ENCODE results near the gene MRPL42. TPM values are rescaled to one million over a fixed set of nuclear protein-coding genes. Genes with fewer than 3 reads are reported as not detected.

MRPL42 gene
- total RNA-seq, 1 experiment from 2014 or later: 121 TPM

DNA sequence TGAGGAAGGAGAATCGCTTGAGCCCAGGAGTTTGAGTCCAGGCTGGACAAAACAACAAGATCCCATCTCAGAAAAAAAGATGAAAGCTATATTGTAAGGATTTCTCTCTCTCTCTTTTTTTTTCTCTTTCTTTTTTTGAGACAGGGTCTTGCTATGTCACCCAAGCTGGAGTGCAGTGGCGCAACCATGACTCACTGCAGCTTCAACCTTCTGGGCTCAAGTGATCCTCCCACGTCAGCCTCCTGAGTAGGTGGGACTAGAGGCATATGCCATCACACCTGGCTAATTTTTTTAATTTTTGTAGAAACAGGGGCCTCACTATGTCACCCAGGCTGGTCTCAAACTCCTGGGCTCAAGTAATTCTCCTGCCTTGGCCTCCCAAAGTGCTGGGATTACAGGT, 5.8 kb upstream of the MRPL42 start:
- no peaks in the 10 kb centered on the region for H3K36me3 Mint-ChIP-seq
- ATAC-seq (no peak), DNase-seq (ENCODE audit: low spot score) (no peak)
- TF ChIP-seq, protein P1, sequence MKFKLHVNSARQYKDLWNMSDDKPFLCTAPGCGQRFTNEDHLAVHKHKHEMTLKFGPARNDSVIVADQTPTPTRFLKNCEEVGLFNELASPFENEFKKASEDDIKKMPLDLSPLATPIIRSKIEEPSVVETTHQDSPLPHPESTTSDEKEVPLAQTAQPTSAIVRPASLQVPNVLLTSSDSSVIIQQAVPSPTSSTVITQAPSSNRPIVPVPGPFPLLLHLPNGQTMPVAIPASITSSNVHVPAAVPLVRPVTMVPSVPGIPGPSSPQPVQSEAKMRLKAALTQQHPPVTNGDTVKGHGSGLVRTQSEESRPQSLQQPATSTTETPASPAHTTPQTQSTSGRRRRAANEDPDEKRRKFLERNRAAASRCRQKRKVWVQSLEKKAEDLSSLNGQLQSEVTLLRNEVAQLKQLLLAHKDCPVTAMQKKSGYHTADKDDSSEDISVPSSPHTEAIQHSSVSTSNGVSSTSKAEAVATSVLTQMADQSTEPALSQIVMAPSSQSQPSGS (CRISPR knock-in tag; IDR thresholded peaks at IDR 0.05; ENCODE audit: borderline replicate concordance, low read depth): no peak
- TF ChIP-seq FOXK1 (CRISPR knock-in tag; IDR thresholded peaks at IDR 0.05) (no peak), MXD4 (CRISPR knock-in tag; IDR thresholded peaks at IDR 0.05; ENCODE audit: borderline replicate concordance) (no peak), RORB (CRISPR knock-in tag; IDR thresholded peaks at IDR 0.05) (no peak), JAZF1 (CRISPR knock-in tag; IDR thresholded peaks at IDR 0.05) (no peak), NR2C2 (CRISPR knock-in tag; IDR thresholded peaks at IDR 0.05) (no peak), GABPB1 (CRISPR knock-in tag; IDR thresholded peaks at IDR 0.05) (no peak), ZNF671 (CRISPR knock-in tag; IDR thresholded peaks at IDR 0.05) (no peak), ELF4 (CRISPR knock-in tag; IDR thresholded peaks at IDR 0.05; ENCODE audit: low read depth) (no peak), CREM (CRISPR knock-in tag; IDR thresholded peaks at IDR 0.05) (no peak), SMAD3 (CRISPR knock-in tag; IDR thresholded peaks at IDR 0.05; ENCODE audit: borderline replicate concordance) (no peak), ETV6 (CRISPR knock-in tag; IDR thresholded peaks at IDR 0.05) (no peak)
- TF ChIP-seq, protein P2, sequence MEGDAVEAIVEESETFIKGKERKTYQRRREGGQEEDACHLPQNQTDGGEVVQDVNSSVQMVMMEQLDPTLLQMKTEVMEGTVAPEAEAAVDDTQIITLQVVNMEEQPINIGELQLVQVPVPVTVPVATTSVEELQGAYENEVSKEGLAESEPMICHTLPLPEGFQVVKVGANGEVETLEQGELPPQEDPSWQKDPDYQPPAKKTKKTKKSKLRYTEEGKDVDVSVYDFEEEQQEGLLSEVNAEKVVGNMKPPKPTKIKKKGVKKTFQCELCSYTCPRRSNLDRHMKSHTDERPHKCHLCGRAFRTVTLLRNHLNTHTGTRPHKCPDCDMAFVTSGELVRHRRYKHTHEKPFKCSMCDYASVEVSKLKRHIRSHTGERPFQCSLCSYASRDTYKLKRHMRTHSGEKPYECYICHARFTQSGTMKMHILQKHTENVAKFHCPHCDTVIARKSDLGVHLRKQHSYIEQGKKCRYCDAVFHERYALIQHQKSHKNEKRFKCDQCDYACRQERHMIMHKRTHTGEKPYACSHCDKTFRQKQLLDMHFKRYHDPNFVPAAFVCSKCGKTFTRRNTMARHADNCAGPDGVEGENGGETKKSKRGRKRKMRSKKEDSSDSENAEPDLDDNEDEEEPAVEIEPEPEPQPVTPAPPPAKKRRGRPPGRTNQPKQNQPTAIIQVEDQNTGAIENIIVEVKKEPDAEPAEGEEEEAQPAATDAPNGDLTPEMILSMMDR (IDR thresholded peaks at IDR 0.05): no peak
- TF ChIP-seq, protein P3, sequence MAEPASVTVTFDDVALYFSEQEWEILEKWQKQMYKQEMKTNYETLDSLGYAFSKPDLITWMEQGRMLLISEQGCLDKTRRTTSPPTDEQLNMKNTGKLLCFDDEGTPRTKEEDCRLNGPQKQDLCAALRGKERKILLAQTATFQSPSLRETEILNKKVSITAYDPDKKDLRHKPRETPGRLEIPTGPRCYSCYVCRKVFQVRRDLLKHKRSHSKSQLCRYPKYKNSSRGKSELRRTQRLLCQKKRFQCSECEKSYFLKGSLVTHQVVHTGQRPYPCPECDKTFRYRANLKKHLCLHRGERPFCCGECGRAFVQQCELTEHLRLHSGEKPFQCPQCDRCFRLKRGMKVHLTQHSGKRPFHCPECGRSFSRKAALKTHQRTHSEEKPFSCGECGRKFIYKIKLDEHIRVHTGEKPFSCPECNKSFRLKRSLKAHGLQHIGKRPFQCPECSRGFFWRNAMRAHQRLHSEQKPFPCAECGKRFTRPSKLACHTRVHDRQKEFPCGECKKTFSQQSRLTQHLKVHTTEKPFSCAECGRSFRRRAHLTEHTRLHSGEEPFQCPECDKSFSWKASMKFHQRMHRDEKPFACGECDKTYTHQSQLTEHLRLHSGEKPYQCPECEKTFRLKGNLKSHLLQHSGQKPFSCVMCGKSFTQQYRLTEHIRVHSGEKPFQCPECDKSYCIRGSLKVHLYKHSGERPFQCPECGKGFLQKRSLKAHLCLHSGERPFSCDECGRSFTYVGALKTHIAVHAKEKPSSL (CRISPR knock-in tag; conservative IDR thresholded peaks at IDR 0.05): no peak
- H3K9me3 Mint-ChIP-seq: no peaks in the 10 kb centered on the region
- H3K27me3 Mint-ChIP-seq (ENCODE audit: low read depth): no peaks in the 10 kb centered on the region; the same call in 1 of the 2 replicates
- H3K27ac Mint-ChIP-seq: no peak overlapping the region
- POLR2A ChIA-PET: no interaction called here
- no peaks in the 10 kb centered on the region for H3K4me1 Mint-ChIP-seq
- CTCF ChIA-PET: no interaction called here
- H3K4me3 Mint-ChIP-seq: no peak overlapping the region

DNA sequence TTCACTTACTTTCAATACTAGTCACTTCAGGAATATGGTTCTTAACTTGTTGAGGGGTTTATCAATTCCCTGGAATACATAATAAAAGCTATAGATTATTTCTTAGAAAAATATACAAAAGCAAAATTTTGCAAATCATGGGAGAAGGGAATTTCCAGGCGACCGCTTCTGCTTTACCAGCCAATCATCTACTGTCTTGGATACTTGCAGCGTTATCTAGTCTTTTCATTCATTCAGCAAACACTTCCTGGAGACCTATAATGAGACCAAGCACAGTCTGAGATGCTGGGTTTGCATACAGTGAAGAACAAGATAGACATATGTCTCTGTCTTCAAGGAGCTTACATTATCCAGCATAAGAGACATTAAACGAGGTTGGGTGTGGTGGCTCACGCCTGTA, 1.5 kb upstream of the MRPL42 start:
- ATAC-seq (no peak), DNase-seq (ENCODE audit: low spot score) (no peak)
- Mint-ChIP-seq H3K27ac (no peak overlapping the region), H3K36me3 (peaks cover 15% of the 10 kb centered on the region), H3K4me1 (peaks cover 12% of the 10 kb centered on the region), H3K4me3 (no peak overlapping the region), H3K9me3 (no peaks in the 10 kb centered on the region), H3K27me3 (ENCODE audit: low read depth) (no peaks in the 10 kb centered on the region; the same call in 1 of the 2 replicates)
- CTCF ChIA-PET: no interaction called here
- POLR2A ChIA-PET: no interaction called here
- TF ChIP-seq NR3C1 (CRISPR knock-in tag; conservative IDR thresholded peaks at IDR 0.05; ENCODE audit: low read depth): no peak
- TF ChIP-seq ELF4 (CRISPR knock-in tag; IDR thresholded peaks at IDR 0.05; ENCODE audit: low read depth): no peak
- TF ChIP-seq, protein P1 (CRISPR knock-in tag; IDR thresholded peaks at IDR 0.05; ENCODE audit: borderline replicate concordance, low read depth): no peak
- TF ChIP-seq, protein P4, sequence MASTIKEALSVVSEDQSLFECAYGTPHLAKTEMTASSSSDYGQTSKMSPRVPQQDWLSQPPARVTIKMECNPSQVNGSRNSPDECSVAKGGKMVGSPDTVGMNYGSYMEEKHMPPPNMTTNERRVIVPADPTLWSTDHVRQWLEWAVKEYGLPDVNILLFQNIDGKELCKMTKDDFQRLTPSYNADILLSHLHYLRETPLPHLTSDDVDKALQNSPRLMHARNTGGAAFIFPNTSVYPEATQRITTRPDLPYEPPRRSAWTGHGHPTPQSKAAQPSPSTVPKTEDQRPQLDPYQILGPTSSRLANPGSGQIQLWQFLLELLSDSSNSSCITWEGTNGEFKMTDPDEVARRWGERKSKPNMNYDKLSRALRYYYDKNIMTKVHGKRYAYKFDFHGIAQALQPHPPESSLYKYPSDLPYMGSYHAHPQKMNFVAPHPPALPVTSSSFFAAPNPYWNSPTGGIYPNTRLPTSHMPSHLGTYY (CRISPR knock-in tag; IDR thresholded peaks at IDR 0.05): no peak
- TF ChIP-seq RELA (CRISPR knock-in tag; IDR thresholded peaks at IDR 0.05; ENCODE audit: borderline replicate concordance): no peak
- TF ChIP-seq, protein P5, sequence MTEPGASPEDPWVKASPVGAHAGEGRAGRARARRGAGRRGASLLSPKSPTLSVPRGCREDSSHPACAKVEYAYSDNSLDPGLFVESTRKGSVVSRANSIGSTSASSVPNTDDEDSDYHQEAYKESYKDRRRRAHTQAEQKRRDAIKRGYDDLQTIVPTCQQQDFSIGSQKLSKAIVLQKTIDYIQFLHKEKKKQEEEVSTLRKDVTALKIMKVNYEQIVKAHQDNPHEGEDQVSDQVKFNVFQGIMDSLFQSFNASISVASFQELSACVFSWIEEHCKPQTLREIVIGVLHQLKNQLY (CRISPR knock-in tag; IDR thresholded peaks at IDR 0.05): no peak
- TF ChIP-seq, protein P6, sequence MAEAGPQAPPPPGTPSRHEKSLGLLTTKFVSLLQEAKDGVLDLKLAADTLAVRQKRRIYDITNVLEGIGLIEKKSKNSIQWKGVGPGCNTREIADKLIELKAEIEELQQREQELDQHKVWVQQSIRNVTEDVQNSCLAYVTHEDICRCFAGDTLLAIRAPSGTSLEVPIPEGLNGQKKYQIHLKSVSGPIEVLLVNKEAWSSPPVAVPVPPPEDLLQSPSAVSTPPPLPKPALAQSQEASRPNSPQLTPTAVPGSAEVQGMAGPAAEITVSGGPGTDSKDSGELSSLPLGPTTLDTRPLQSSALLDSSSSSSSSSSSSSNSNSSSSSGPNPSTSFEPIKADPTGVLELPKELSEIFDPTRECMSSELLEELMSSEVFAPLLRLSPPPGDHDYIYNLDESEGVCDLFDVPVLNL (CRISPR knock-in tag; IDR thresholded peaks at IDR 0.05; ENCODE audit: borderline replicate concordance, low read depth): no peak
- no peak for TF ChIP-seq GABPB1 (CRISPR knock-in tag; IDR thresholded peaks at IDR 0.05)
- TF ChIP-seq ZBTB21 (CRISPR knock-in tag; IDR thresholded peaks at IDR 0.05; ENCODE audit: borderline replicate concordance): no peak
- TF ChIP-seq ZNF317 (CRISPR knock-in tag; IDR thresholded peaks at IDR 0.05; ENCODE audit: borderline replicate concordance, low read depth): no peak
- no peak for TF ChIP-seq ETV6 (CRISPR knock-in tag; IDR thresholded peaks at IDR 0.05)
- TF ChIP-seq SP1 (CRISPR knock-in tag; conservative IDR thresholded peaks at IDR 0.05): no peak
- TF ChIP-seq ZNF232 (CRISPR knock-in tag; IDR thresholded peaks at IDR 0.05): no peak
- TF ChIP-seq, protein P7, sequence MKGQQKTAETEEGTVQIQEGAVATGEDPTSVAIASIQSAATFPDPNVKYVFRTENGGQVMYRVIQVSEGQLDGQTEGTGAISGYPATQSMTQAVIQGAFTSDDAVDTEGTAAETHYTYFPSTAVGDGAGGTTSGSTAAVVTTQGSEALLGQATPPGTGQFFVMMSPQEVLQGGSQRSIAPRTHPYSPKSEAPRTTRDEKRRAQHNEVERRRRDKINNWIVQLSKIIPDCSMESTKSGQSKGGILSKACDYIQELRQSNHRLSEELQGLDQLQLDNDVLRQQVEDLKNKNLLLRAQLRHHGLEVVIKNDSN (CRISPR knock-in tag; IDR thresholded peaks at IDR 0.05): no peak
